GM19351 (cell line): ENCODE results near the gene TAF11L14.
"Not testable (repeated sequence)": the region's sequence is repeated elsewhere in the genome, so short reads cannot be mapped to it uniquely, and the experiment has no call there.

Experiments
- ATAC-seq: cut with Tn5 transposase; IDR thresholded peaks from one replicate; pipeline ENCODE4 v1.9.1; 2021; ENCODE audit warnings: mild to moderate bottlenecking, moderate library complexity; ENCODE audit not compliant: unreplicated experiment

TAF11L14 gene

GRCh38 chr5:17634160-17634559 is at the start of gene TAF11L14:
TSS of gene TAF11L14 (plus strand) at chr5:17634460.
- no peak for ATAC-seq

- ATAC-seq: not testable (repeated sequence)
These were observed 48.6 kb upstream of the TAF11L14 start, which contains the start of gene TAF11L7 for GRCh38 chr5:17585658-17586057. TSS of gene TAF11L7 (minus strand) at chr5:17585758.

- not testable (repeated sequence) for ATAC-seq
These were observed 43.4 kb upstream of the TAF11L14 start, which contains the start of gene TAF11L8 for GRCh38 chr5:17590860-17591259. TSS of gene TAF11L8 (minus strand) at chr5:17590960.

GRCh38 chr5:17594255-17594654 is 40.0 kb upstream of the TAF11L14 start, which contains the start of gene TAF11L9:
TSS of gene TAF11L9 (minus strand) at chr5:17594394.
- ATAC-seq: not testable (repeated sequence)

- ATAC-seq: not testable (repeated sequence)
These were observed 36.5 kb upstream of the TAF11L14 start, which contains the start of gene TAF11L10 for GRCh38 chr5:17597728-17598127. TSS of gene TAF11L10 (minus strand) at chr5:17597828.

- ATAC-seq: not testable (repeated sequence)
These were observed 30.4 kb upstream of the TAF11L14 start, which contains the start of gene TAF11L11 for GRCh38 chr5:17603880-17604279. TSS of gene TAF11L11 (plus strand) at chr5:17604183.

- no peak for ATAC-seq
These were observed 29.3 kb upstream of the TAF11L14 start for GRCh38 chr5:17604951-17605350.

GRCh38 chr5:17607461-17607860 is 26.8 kb upstream of the TAF11L14 start:
- ATAC-seq: not testable (repeated sequence)

GRCh38 chr5:17610092-17610491 is 24.2 kb upstream of the TAF11L14 start, which contains the start of gene TAF11L12:
TSS of gene TAF11L12 (plus strand) at chr5:17610392.
- ATAC-seq: not testable (repeated sequence)

GRCh38 chr5:17614872-17615605 is 19.2 kb upstream of the TAF11L14 start:
- ATAC-seq: no peak

- no peak for ATAC-seq
These were observed 14.9 kb upstream of the TAF11L14 start for GRCh38 chr5:17619354-17619753.

- no peak for ATAC-seq
These were observed 13.6 kb upstream of the TAF11L14 start for GRCh38 chr5:17620627-17621026.

- ATAC-seq: no peak
These were observed 8.6 kb upstream of the TAF11L14 start for GRCh38 chr5:17625686-17626085.

GRCh38 chr5:17631788-17632187 is 2.5 kb upstream of the TAF11L14 start, which contains the start of gene TAF11L13:
TSS of gene TAF11L13 (plus strand) at chr5:17632088.
- not testable (repeated sequence) for ATAC-seq

- not testable (repeated sequence) for ATAC-seq
These were observed 15.0 kb downstream of the TAF11L14 start for GRCh38 chr5:17649232-17649631.

GRCh38 chr5:17655201-17655759 is 21.0 kb downstream of the TAF11L14 start:
- ATAC-seq: not testable (repeated sequence)

- ATAC-seq: no peak
These were observed 21.7 kb downstream of the TAF11L14 start for GRCh38 chr5:17655921-17656320.

- no peak for ATAC-seq
These were observed 28.9 kb downstream of the TAF11L14 start for GRCh38 chr5:17663182-17663581.

GRCh38 chr5:17665836-17666235 is 31.6 kb downstream of the TAF11L14 start:
- ATAC-seq: no peak

GRCh38 chr5:17666726-17667235 is 32.5 kb downstream of the TAF11L14 start:
- no peak for ATAC-seq

- no peak for ATAC-seq
These were observed 36.1 kb downstream of the TAF11L14 start for GRCh38 chr5:17670353-17670752.
